ENCODE data around the gene CAPN9.

GRCh38 chr1:230747127-230747730 is at the start of gene CAPN9:
- TF ChIP-seq, protein P1, sequence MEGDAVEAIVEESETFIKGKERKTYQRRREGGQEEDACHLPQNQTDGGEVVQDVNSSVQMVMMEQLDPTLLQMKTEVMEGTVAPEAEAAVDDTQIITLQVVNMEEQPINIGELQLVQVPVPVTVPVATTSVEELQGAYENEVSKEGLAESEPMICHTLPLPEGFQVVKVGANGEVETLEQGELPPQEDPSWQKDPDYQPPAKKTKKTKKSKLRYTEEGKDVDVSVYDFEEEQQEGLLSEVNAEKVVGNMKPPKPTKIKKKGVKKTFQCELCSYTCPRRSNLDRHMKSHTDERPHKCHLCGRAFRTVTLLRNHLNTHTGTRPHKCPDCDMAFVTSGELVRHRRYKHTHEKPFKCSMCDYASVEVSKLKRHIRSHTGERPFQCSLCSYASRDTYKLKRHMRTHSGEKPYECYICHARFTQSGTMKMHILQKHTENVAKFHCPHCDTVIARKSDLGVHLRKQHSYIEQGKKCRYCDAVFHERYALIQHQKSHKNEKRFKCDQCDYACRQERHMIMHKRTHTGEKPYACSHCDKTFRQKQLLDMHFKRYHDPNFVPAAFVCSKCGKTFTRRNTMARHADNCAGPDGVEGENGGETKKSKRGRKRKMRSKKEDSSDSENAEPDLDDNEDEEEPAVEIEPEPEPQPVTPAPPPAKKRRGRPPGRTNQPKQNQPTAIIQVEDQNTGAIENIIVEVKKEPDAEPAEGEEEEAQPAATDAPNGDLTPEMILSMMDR (IDR thresholded peaks at IDR 0.05), result no peak
- TF ChIP-seq POLR2A (IDR thresholded peaks at IDR 0.05), result no peak

Measured in thyroid gland (tissue), 4 donors.